ENCODE results near the gene MAPK8IP1. TPM values are rescaled to one million over a fixed set of nuclear protein-coding genes. Genes with fewer than 3 reads are reported as not detected.

Gene MAPK8IP1
- total RNA-seq, 1 experiment from 2014 or later, result 8.2 TPM

DNA sequence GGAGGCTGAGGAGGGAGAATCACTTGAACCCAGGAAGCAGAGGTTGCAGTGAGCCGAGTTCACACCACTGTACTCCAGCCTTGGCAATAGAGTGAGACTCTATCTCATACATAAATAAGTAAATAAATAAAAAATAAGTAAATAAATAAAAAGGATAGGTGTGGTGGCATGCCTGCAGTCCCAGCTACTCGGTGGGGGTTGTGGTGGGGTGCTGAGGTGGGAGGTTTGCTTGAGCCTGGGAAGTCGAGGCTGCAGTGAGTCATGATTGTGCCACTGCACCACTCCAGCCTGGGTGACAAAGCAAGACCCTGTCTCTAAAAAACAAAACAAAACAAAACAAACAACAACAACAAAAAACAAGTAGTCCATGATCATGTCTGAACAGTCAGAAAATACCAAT lies 40.1 kb downstream of the MAPK8IP1 start:
- peaks cover 16% of the 10 kb centered on the region for H3K4me1 ChIP-seq
- Mint-ChIP-seq H3K27me3 (ENCODE audit: insufficient read depth, unreplicated experiment) (no peaks in the 10 kb centered on the region), H3K4me3 (ENCODE audit: unreplicated experiment) (peak overlapping the region; percentile 13), H3K27ac (ENCODE audit: unreplicated experiment) (no peak overlapping the region), H3K9me3 (ENCODE audit: unreplicated experiment) (no peaks in the 10 kb centered on the region), H3K4me1 (ENCODE audit: low read depth, unreplicated experiment) (peaks cover 14% of the 10 kb centered on the region), H3K36me3 (ENCODE audit: insufficient read depth, unreplicated experiment) (peaks cover 54% of the 10 kb centered on the region)
- BruUV-seq (replicated peaks), result no TSS peak
- no peak for DNase-seq
- H3K36me3 ChIP-seq (ENCODE audit: control insufficient read depth, insufficient read depth, low read length), result no peaks in the 10 kb centered on the region; the same call in none of the 2 replicates
- TF ChIP-seq, protein P1, sequence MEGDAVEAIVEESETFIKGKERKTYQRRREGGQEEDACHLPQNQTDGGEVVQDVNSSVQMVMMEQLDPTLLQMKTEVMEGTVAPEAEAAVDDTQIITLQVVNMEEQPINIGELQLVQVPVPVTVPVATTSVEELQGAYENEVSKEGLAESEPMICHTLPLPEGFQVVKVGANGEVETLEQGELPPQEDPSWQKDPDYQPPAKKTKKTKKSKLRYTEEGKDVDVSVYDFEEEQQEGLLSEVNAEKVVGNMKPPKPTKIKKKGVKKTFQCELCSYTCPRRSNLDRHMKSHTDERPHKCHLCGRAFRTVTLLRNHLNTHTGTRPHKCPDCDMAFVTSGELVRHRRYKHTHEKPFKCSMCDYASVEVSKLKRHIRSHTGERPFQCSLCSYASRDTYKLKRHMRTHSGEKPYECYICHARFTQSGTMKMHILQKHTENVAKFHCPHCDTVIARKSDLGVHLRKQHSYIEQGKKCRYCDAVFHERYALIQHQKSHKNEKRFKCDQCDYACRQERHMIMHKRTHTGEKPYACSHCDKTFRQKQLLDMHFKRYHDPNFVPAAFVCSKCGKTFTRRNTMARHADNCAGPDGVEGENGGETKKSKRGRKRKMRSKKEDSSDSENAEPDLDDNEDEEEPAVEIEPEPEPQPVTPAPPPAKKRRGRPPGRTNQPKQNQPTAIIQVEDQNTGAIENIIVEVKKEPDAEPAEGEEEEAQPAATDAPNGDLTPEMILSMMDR (IDR thresholded peaks at IDR 0.05; ENCODE audit: insufficient read depth in 1 of 2, low read depth in 1 of 2, low read length in 1 of 2, severe bottlenecking in 1 of 2, unreplicated experiment in 1 of 2), result no peak
- H3K27me3 ChIP-seq (replicated peaks; ENCODE audit: control insufficient read depth, insufficient read depth, low read length), result no peaks in the 10 kb centered on the region
- CTCF ChIA-PET, result no interaction called here
- intact Hi-C loops (cut with micrococcal nuclease; ENCODE audit: unreplicated experiment), result no loop called here
- H3K4me3 ChIP-seq (ENCODE audit: low read depth, low read length), result no peak overlapping the region
- H3K9me3 ChIP-seq, result no peaks in the 10 kb centered on the region
- POLR2A ChIA-PET, result no interaction called here

DNA sequence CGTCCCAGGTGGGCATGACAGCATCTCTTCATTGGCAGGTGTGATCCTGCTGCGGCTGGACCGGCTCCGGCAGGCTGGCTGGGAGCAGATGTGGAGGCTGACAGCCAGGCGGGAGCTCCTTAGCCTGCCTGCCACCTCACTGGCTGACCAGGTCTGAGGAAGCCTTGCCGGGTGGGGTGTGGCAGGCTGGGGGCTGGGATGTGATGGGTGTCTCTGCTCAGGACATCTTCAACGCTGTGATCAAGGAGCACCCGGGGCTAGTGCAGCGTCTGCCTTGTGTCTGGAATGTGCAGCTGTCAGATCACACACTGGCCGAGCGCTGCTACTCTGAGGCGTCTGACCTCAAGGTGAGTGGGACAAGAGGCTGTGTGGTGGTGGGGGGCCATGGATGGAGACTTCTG lies 40.5 kb downstream of the MAPK8IP1 start:
- Mint-ChIP-seq H3K4me1 (ENCODE audit: low read depth, unreplicated experiment) (peaks cover 14% of the 10 kb centered on the region), H3K9me3 (ENCODE audit: unreplicated experiment) (no peaks in the 10 kb centered on the region), H3K36me3 (ENCODE audit: insufficient read depth, unreplicated experiment) (peaks cover 59% of the 10 kb centered on the region), H3K4me3 (ENCODE audit: unreplicated experiment) (peak overlapping the region; percentile 13), H3K27ac (ENCODE audit: unreplicated experiment) (no peak overlapping the region), H3K27me3 (ENCODE audit: insufficient read depth, unreplicated experiment) (no peaks in the 10 kb centered on the region)
- H3K27me3 ChIP-seq (replicated peaks; ENCODE audit: control insufficient read depth, insufficient read depth, low read length), result no peaks in the 10 kb centered on the region
- CTCF ChIA-PET, result no interaction called here
- intact Hi-C loops (cut with micrococcal nuclease; ENCODE audit: unreplicated experiment), result no loop called here
- H3K9me3 ChIP-seq, result no peaks in the 10 kb centered on the region
- H3K36me3 ChIP-seq (ENCODE audit: control insufficient read depth, insufficient read depth, low read length), result no peaks in the 10 kb centered on the region; the same call in none of the 2 replicates
- no peak overlapping the region for H3K4me3 ChIP-seq (ENCODE audit: low read depth, low read length)
- TF ChIP-seq, protein P1 (IDR thresholded peaks at IDR 0.05; ENCODE audit: insufficient read depth in 1 of 2, low read depth in 1 of 2, low read length in 1 of 2, severe bottlenecking in 1 of 2, unreplicated experiment in 1 of 2), result no peak
- BruUV-seq (replicated peaks), result no TSS peak
- DNase-seq, result peak in 1 of 2 experiments; percentile 72
- peaks cover 12% of the 10 kb centered on the region for H3K4me1 ChIP-seq
- POLR2A ChIA-PET, result interaction anchor here (1.1 kb wide), 1 partner anchor 8 kb away, joined by 4 read pairs; the partner anchor contains the start of gene PEX16

DNA sequence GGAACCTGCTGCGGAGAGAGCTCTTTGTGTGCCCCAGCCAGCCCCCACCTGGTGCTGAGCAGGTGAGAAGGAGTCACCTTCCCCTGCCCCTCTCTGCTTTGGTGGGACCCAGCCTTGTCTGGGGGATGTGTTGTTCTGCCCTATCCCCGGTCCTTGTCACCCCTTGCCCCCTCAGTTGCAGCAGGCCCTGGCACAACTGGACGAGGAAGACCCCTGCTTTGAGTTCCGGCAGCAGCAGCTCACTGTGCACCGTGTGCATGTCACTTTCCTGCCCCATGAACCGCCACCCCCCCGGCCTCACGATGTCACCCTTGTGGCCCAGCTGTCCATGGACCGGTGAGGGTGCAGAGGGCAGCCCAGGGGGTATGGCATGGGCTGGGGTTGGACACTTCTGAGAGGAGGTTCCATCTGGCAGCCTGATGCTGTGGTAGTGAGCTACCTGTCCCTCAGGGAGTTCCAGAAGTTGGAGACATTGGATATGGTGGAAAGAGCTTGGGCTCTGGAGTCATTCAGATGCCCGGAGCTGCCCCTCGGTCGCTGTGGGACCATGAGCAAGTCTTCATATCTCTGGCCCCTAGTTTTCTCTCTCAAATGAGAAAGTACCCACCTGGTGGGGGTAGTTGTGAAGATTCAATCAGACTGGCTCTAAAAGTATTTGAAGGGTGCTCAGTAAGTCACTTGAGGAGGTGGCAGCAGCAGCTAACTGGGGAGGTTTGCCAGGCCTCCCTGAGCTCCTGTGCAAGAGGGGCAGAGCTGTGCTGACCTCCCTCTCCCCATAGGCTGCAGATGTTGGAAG lies 41.3 kb downstream of the MAPK8IP1 start:
- TF ChIP-seq, protein P1 (IDR thresholded peaks at IDR 0.05; ENCODE audit: insufficient read depth in 1 of 2, low read depth in 1 of 2, low read length in 1 of 2, severe bottlenecking in 1 of 2, unreplicated experiment in 1 of 2), result no peak
- Mint-ChIP-seq H3K27ac (ENCODE audit: unreplicated experiment) (no peak overlapping the region), H3K27me3 (ENCODE audit: insufficient read depth, unreplicated experiment) (no peaks in the 10 kb centered on the region), H3K4me1 (ENCODE audit: low read depth, unreplicated experiment) (peaks cover 8% of the 10 kb centered on the region), H3K4me3 (ENCODE audit: unreplicated experiment) (no peak overlapping the region), H3K9me3 (ENCODE audit: unreplicated experiment) (no peaks in the 10 kb centered on the region), H3K36me3 (ENCODE audit: insufficient read depth, unreplicated experiment) (peaks cover 66% of the 10 kb centered on the region)
- POLR2A ChIA-PET, result interaction anchor here (1.1 kb wide), 1 partner anchor 9 kb away, joined by 4 read pairs; the partner anchor contains the start of gene PEX16
- CTCF ChIA-PET, result no interaction called here
- peaks cover 5% of the 10 kb centered on the region for H3K4me1 ChIP-seq
- DNase-seq, result peak in 1 of 2 experiments; percentile 29
- BruUV-seq (replicated peaks), result no TSS peak
- no peak overlapping the region for H3K4me3 ChIP-seq (ENCODE audit: low read depth, low read length)
- H3K27me3 ChIP-seq (replicated peaks; ENCODE audit: control insufficient read depth, insufficient read depth, low read length), result no peaks in the 10 kb centered on the region
- H3K36me3 ChIP-seq (ENCODE audit: control insufficient read depth, insufficient read depth, low read length), result no peaks in the 10 kb centered on the region; the same call in none of the 2 replicates
- no peaks in the 10 kb centered on the region for H3K9me3 ChIP-seq
- intact Hi-C loops (cut with micrococcal nuclease; ENCODE audit: unreplicated experiment), result no loop called here
